Measurements from ENCODE around the gene TMEM171.

DNA sequence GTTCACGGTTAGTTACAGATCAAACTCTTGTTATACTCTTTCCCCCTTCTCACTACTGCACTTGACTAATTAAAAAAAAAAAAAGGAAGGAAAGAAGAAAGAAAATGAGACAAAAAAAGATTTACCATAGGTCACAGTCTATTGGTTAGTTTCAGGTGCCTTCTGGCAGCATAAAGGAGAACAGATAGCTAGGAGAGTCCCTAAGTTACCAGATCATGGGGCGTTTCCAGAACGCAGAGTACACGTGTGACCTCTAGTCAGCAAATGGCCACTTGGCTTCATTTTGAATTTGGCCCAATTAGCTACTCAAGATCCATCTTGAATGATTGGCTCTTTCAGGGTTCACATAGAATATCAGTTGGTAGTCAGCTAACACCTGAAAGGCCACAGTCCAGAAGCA is 20.3 kb upstream of the TMEM171 start:
- TF ChIP-seq, protein P1, sequence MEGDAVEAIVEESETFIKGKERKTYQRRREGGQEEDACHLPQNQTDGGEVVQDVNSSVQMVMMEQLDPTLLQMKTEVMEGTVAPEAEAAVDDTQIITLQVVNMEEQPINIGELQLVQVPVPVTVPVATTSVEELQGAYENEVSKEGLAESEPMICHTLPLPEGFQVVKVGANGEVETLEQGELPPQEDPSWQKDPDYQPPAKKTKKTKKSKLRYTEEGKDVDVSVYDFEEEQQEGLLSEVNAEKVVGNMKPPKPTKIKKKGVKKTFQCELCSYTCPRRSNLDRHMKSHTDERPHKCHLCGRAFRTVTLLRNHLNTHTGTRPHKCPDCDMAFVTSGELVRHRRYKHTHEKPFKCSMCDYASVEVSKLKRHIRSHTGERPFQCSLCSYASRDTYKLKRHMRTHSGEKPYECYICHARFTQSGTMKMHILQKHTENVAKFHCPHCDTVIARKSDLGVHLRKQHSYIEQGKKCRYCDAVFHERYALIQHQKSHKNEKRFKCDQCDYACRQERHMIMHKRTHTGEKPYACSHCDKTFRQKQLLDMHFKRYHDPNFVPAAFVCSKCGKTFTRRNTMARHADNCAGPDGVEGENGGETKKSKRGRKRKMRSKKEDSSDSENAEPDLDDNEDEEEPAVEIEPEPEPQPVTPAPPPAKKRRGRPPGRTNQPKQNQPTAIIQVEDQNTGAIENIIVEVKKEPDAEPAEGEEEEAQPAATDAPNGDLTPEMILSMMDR (IDR thresholded peaks at IDR 0.05; ENCODE audit: low read length) = no peak
- no peak for TF ChIP-seq EZH2 (optimal IDR thresholded peaks at IDR 0.05; ENCODE audit: low read depth, low read length)

Measured in MM.1S (cell line).